ENCODE results near the gene LRCH1. TPM values are rescaled to one million over a fixed set of nuclear protein-coding genes. Genes with fewer than 3 reads are reported as not detected.

The LRCH1 gene
- total RNA-seq, 1 experiment from 2014 or later, result 11.8 TPM

- TF ChIP-seq E2F4 (CRISPR knock-in tag; IDR thresholded peaks at IDR 0.05; ENCODE audit: borderline replicate concordance, low read depth), result no peak
- TF ChIP-seq ZNF138 (CRISPR knock-in tag; conservative IDR thresholded peaks at IDR 0.05), result no peak
- TF ChIP-seq ZBTB21 (CRISPR knock-in tag; IDR thresholded peaks at IDR 0.05; ENCODE audit: borderline replicate concordance), result no peak
- TF ChIP-seq SMAD3 (CRISPR knock-in tag; IDR thresholded peaks at IDR 0.05; ENCODE audit: borderline replicate concordance), result no peak
- no peak for TF ChIP-seq ZNF263 (CRISPR knock-in tag; IDR thresholded peaks at IDR 0.05; ENCODE audit: low read depth)
- TF ChIP-seq SP1 (CRISPR knock-in tag; conservative IDR thresholded peaks at IDR 0.05), result no peak
- TF ChIP-seq MLX (CRISPR knock-in tag; IDR thresholded peaks at IDR 0.05), result no peak
- no peak for TF ChIP-seq E2F5 (CRISPR knock-in tag; IDR thresholded peaks at IDR 0.05)
- TF ChIP-seq TEAD1 (CRISPR knock-in tag; IDR thresholded peaks at IDR 0.05), result no peak
Observed at GRCh38 chr13:46632176-46632575, 79.2 kb downstream of the LRCH1 start (continued).

- Mint-ChIP-seq H3K9me3 (no peaks in the 10 kb centered on the region), H3K4me1 (peaks cover 54% of the 10 kb centered on the region), H3K36me3 (no peaks in the 10 kb centered on the region), H3K27me3 (ENCODE audit: low read depth) (no peaks in the 10 kb centered on the region), H3K4me3 (no peak overlapping the region), H3K27ac (no peak overlapping the region)
- ChIA-PET CTCF (no interaction called here), POLR2A (interaction anchor here (0.7 kb wide), 1 partner anchor 97 kb away, joined by 7 read pairs; no protein-coding TSS in a partner anchor)
- DNase-seq (ENCODE audit: low spot score), result no peak
- no peak for ATAC-seq
- no peak for TF ChIP-seq ELF4 (CRISPR knock-in tag; IDR thresholded peaks at IDR 0.05; ENCODE audit: low read depth)
- no peak for TF ChIP-seq E2F5 (CRISPR knock-in tag; IDR thresholded peaks at IDR 0.05)
- no peak for TF ChIP-seq MAX (CRISPR knock-in tag; IDR thresholded peaks at IDR 0.05)
- TF ChIP-seq KAT7 (CRISPR knock-in tag; IDR thresholded peaks at IDR 0.05; ENCODE audit: borderline replicate concordance), result no peak
- no peak for TF ChIP-seq FOXP1 (CRISPR knock-in tag; IDR thresholded peaks at IDR 0.05; ENCODE audit: borderline replicate concordance)
- no peak for TF ChIP-seq FOXK1 (CRISPR knock-in tag; IDR thresholded peaks at IDR 0.05)
- no peak for TF ChIP-seq FOXJ3 (CRISPR knock-in tag; IDR thresholded peaks at IDR 0.05; ENCODE audit: borderline replicate concordance)
- no peak for TF ChIP-seq ZNF512 (CRISPR knock-in tag; IDR thresholded peaks at IDR 0.05; ENCODE audit: borderline replicate concordance)
- no peak for TF ChIP-seq FOXP4 (CRISPR knock-in tag; IDR thresholded peaks at IDR 0.05)
- TF ChIP-seq NR3C1 (CRISPR knock-in tag; conservative IDR thresholded peaks at IDR 0.05; ENCODE audit: low read depth), result no peak
Observed at GRCh38 chr13:46633416-46633815, 80.4 kb downstream of the LRCH1 start.
